Parathyroid adenoma (tissue), 2 donors: ENCODE results near the gene CHL1.

Experiments
- H2AFZ ChIP-seq: fragments of 300-600 bp; sonication (generic); one replicate; pipeline ENCODE4 v1.7.0; 2017; ENCODE audit warnings: antibody characterized with exemption, mild to moderate bottlenecking
- H3K27ac ChIP-seq: fragments of 300-600 bp; sonication (generic); one replicate; pipeline ENCODE4 v1.7.0; 2017
- H3K27me3 ChIP-seq: fragments of 300-600 bp; sonication (generic); one replicate; pipeline ENCODE4 v1.7.0; 2017; ENCODE audit warnings: low read length; ENCODE audit not compliant: control insufficient read depth, insufficient read depth
- H3K36me3 ChIP-seq: fragments of 300-600 bp; sonication (generic); one replicate; pipeline ENCODE4 v1.7.0; 2017; ENCODE audit warnings: low read length; ENCODE audit not compliant: control insufficient read depth, insufficient read depth
- H3K4me1 ChIP-seq: fragments of 300-600 bp; sonication (generic); one replicate; pipeline ENCODE4 v1.7.0; 2017; ENCODE audit warnings: control low read depth
- H3K4me2 ChIP-seq: fragments of 300-600 bp; sonication (generic); one replicate; pipeline ENCODE4 v1.7.0; 2017; ENCODE audit warnings: low read length
- H3K4me3 ChIP-seq: fragments of 300-600 bp; sonication (generic); one replicate; pipeline ENCODE4 v1.7.0; 2017; ENCODE audit warnings: low read depth, low read length
- H3K79me2 ChIP-seq: fragments of 300-600 bp; sonication (generic); one replicate; pipeline ENCODE4 v1.7.0; 2017; ENCODE audit warnings: control low read depth
- H3K9ac ChIP-seq: fragments of 300-600 bp; sonication (generic); one replicate; pipeline ENCODE4 v1.7.0; 2017; ENCODE audit warnings: mild to moderate bottlenecking
- H3K9me3 ChIP-seq: fragments of 300-600 bp; sonication (generic); one replicate; pipeline ENCODE4 v1.7.0; 2017; ENCODE audit warnings: low read length; ENCODE audit not compliant: control insufficient read depth
- CTCF ChIP-seq: fragments of 300-600 bp; sonication (generic); IDR thresholded peaks from one replicate; pipeline ENCODE4 v1.7.0; 2017; ENCODE audit warnings: antibody characterized with exemption, mild to moderate bottlenecking
- donor health status: primary hyperparathyroidism.

The CHL1 gene

GRCh38 chr3:394775-395174 lies 198.2 kb downstream of the CHL1 start:
- Histone ChIP-seq H3K9me3 (no peaks in the 10 kb centered on the region), H3K4me2 (no peak overlapping the region), H3K79me2 (no peaks in the 10 kb centered on the region), H3K4me1 (no peaks in the 10 kb centered on the region), H3K9ac (no peak overlapping the region), H3K27ac (no peak overlapping the region), H3K4me3 (no peak overlapping the region), H2AFZ (no peak overlapping the region), H3K27me3 (no peaks in the 10 kb centered on the region), H3K36me3 (no peaks in the 10 kb centered on the region)
- no peak for TF ChIP-seq CTCF

- Histone ChIP-seq H3K27ac (no peak overlapping the region), H3K4me3 (no peak overlapping the region), H3K36me3 (no peaks in the 10 kb centered on the region)
Measured at GRCh38 chr3:396293-396692, 199.7 kb downstream of the CHL1 start.

GRCh38 chr3:399647-400046 lies 203.1 kb downstream of the CHL1 start:
- H3K4me1 ChIP-seq: no peaks in the 10 kb centered on the region
- no peak for TF ChIP-seq CTCF
- H3K4me2 ChIP-seq: no peak overlapping the region
- no peak overlapping the region for H3K9ac ChIP-seq
- H3K4me3 ChIP-seq: no peak overlapping the region
- H3K27me3 ChIP-seq: no peaks in the 10 kb centered on the region
- no peaks in the 10 kb centered on the region for H3K79me2 ChIP-seq
- no peak overlapping the region for H3K27ac ChIP-seq
- no peaks in the 10 kb centered on the region for H3K9me3 ChIP-seq
- no peaks in the 10 kb centered on the region for H3K36me3 ChIP-seq
- no peak overlapping the region for H2AFZ ChIP-seq

More at GRCh38 chr3:396293-396692, 199.7 kb downstream of the CHL1 start:
- no peaks in the 10 kb centered on the region for H3K9me3 ChIP-seq
- H3K27me3 ChIP-seq: no peaks in the 10 kb centered on the region
- H3K79me2 ChIP-seq: no peaks in the 10 kb centered on the region
- TF ChIP-seq CTCF: no peak
- H3K9ac ChIP-seq: no peak overlapping the region
- no peak overlapping the region for H3K4me2 ChIP-seq
- no peak overlapping the region for H2AFZ ChIP-seq
- no peaks in the 10 kb centered on the region for H3K4me1 ChIP-seq

GRCh38 chr3:403826-404225 lies 207.3 kb downstream of the CHL1 start:
- Histone ChIP-seq H3K36me3 (no peaks in the 10 kb centered on the region), H3K27ac (no peak overlapping the region), H3K4me1 (no peaks in the 10 kb centered on the region), H3K9me3 (no peaks in the 10 kb centered on the region), H3K27me3 (no peaks in the 10 kb centered on the region), H3K4me3 (no peak overlapping the region), H3K4me2 (no peak overlapping the region), H3K79me2 (no peaks in the 10 kb centered on the region), H3K9ac (no peak overlapping the region), H2AFZ (no peak overlapping the region)
- no peak for TF ChIP-seq CTCF

GRCh38 chr3:409011-409410 lies 212.4 kb downstream of the CHL1 start:
- no peaks in the 10 kb centered on the region for H3K27me3 ChIP-seq
- no peaks in the 10 kb centered on the region for H3K79me2 ChIP-seq
- no peaks in the 10 kb centered on the region for H3K9me3 ChIP-seq
- no peak for TF ChIP-seq CTCF
- H3K4me1 ChIP-seq: no peaks in the 10 kb centered on the region
- H2AFZ ChIP-seq: no peak overlapping the region
- H3K9ac ChIP-seq: no peak overlapping the region
- H3K36me3 ChIP-seq: no peaks in the 10 kb centered on the region
- no peak overlapping the region for H3K4me3 ChIP-seq
- H3K27ac ChIP-seq: no peak overlapping the region
- H3K4me2 ChIP-seq: no peak overlapping the region
